Mesenchymal stem cell (in vitro differentiated cells and primary cell): ENCODE measurements around the gene PPP6R3. TPM values are rescaled to one million over a fixed set of nuclear protein-coding genes. Genes with fewer than 3 reads are reported as not detected.

Experiments
- DNase-seq: peaks from one replicate; pipeline ENCODE4 v3.0.0-alpha.2; 2013
- H2AFZ ChIP-seq: one replicate; pipeline ENCODE4 v1.6.1; 2013; ENCODE audit warnings: low read depth, mild to moderate bottlenecking, control low read depth, inconsistent platforms, low read length, moderate library complexity
- H2AK5ac ChIP-seq: 2 replicates; pipeline ENCODE4 v1.6.1; 2013; ENCODE audit warnings: low read length, moderate library complexity, mild to moderate bottlenecking, inconsistent platforms; ENCODE audit not compliant: severe bottlenecking
- H2BK120ac ChIP-seq: one replicate; pipeline ENCODE4 v1.6.1; 2013; ENCODE audit warnings: low read depth, mild to moderate bottlenecking, inconsistent platforms, low read length, moderate library complexity
- H2BK12ac ChIP-seq, 2 experiments: one replicate each; pipeline ENCODE4 v1.6.1; 2013; ENCODE audit warnings: inconsistent platforms in 2 of 2, low read length in 2 of 2, mild to moderate bottlenecking in 2 of 2, moderate library complexity in 2 of 2, control low read depth in 1 of 2
- H2BK15ac ChIP-seq: one replicate; pipeline ENCODE4 v1.6.1; 2013; ENCODE audit warnings: mild to moderate bottlenecking, low read depth, inconsistent platforms; ENCODE audit not compliant: poor library complexity, severe bottlenecking
- H2BK5ac ChIP-seq: 2 replicates; pipeline ENCODE4 v1.6.1; 2013; ENCODE audit warnings: low read depth, mild to moderate bottlenecking, low read length, control low read depth, inconsistent platforms; ENCODE audit not compliant: poor library complexity, severe bottlenecking
- H3K14ac ChIP-seq, 2 experiments: one replicate each; pipeline ENCODE4 v1.6.1; 2013; ENCODE audit warnings: inconsistent platforms in 2 of 2, low read length in 2 of 2, control low read depth in 1 of 2, mild to moderate bottlenecking in 1 of 2, moderate library complexity in 1 of 2
- H3K18ac ChIP-seq, 2 experiments: one replicate each; pipeline ENCODE4 v1.6.1; 2013; ENCODE audit warnings: inconsistent platforms in 2 of 2, low read length in 2 of 2, control low read depth in 1 of 2, low read depth in 1 of 2, mild to moderate bottlenecking in 1 of 2
- H3K23ac ChIP-seq, 2 experiments: one replicate each; pipeline ENCODE4 v1.6.1; 2013; ENCODE audit warnings: inconsistent platforms in 2 of 2, low read length in 2 of 2, mild to moderate bottlenecking in 2 of 2, moderate library complexity in 2 of 2, control low read depth in 1 of 2
- H3K27ac ChIP-seq: 2 replicates; pipeline ENCODE4 v1.5.1; 2013; ENCODE audit warnings: mild to moderate bottlenecking, moderate library complexity, low read length, control low read depth, inconsistent platforms; ENCODE audit not compliant: poor library complexity, severe bottlenecking
- H3K27me3 ChIP-seq, 2 experiments: 2 replicates each; pipeline versions ENCODE4 v1.6.1 to v1.7.0; 2013; ENCODE audit warnings: low read length in 2 of 2, mild to moderate bottlenecking in 2 of 2, moderate library complexity in 2 of 2, control low read depth in 1 of 2, inconsistent platforms in 1 of 2; ENCODE audit not compliant: control insufficient read depth in 1 of 2, insufficient read depth in 1 of 2
- H3K36me3 ChIP-seq, 2 experiments: 2 replicates each; pipeline versions ENCODE4 v1.6.1 to v1.7.0; 2013; ENCODE audit warnings: low read length in 2 of 2, control low read depth in 1 of 2, inconsistent platforms in 1 of 2, low read depth in 1 of 2, mild to moderate bottlenecking in 1 of 2; ENCODE audit not compliant: insufficient read depth in 2 of 2, control insufficient read depth in 1 of 2
- H3K4ac ChIP-seq, 2 experiments: one replicate each; pipeline ENCODE4 v1.6.1; 2013; ENCODE audit warnings: inconsistent platforms in 2 of 2, low read length in 2 of 2, mild to moderate bottlenecking in 2 of 2, moderate library complexity in 2 of 2, control low read depth in 1 of 2, low read depth in 1 of 2
- H3K4me1 ChIP-seq: 2 replicates; pipeline ENCODE4 v1.6.1; 2013; ENCODE audit warnings: low read depth, low read length, control low read depth; ENCODE audit not compliant: control insufficient read depth, insufficient read depth
- H3K4me2 ChIP-seq: 2 replicates; pipeline ENCODE4 v1.6.1; 2013; ENCODE audit warnings: low read length, mild to moderate bottlenecking, inconsistent platforms; ENCODE audit not compliant: poor library complexity, severe bottlenecking
- H3K4me3 ChIP-seq, 2 experiments: 2 replicates each; pipeline versions ENCODE4 v1.5.1 to v1.7.0; 2013; ENCODE audit warnings: low read length in 2 of 2, mild to moderate bottlenecking in 2 of 2, control low read depth in 1 of 2, low read depth in 1 of 2; ENCODE audit not compliant: insufficient read depth in 1 of 2
- H3K79me1 ChIP-seq: replicated peaks from 2 replicates; pipeline ENCODE4 v1.6.1; 2013; ENCODE audit warnings: mild to moderate bottlenecking, control low read depth, low read length, inconsistent platforms; ENCODE audit not compliant: poor library complexity, severe bottlenecking
- H3K9ac ChIP-seq: 2 replicates; pipeline ENCODE4 v1.7.0; 2013; ENCODE audit warnings: mild to moderate bottlenecking, low read length, moderate library complexity
- H3K9me3 ChIP-seq: 2 replicates; pipeline ENCODE4 v1.7.0; 2013; ENCODE audit warnings: mild to moderate bottlenecking, low read length; ENCODE audit not compliant: control insufficient read depth
- H4K8ac ChIP-seq: one replicate; pipeline ENCODE4 v1.6.1; 2013; ENCODE audit warnings: inconsistent platforms, mild to moderate bottlenecking, low read length, moderate library complexity
- H4K91ac ChIP-seq: one replicate; pipeline ENCODE4 v1.6.1; 2013; ENCODE audit warnings: mild to moderate bottlenecking, low read length, inconsistent platforms
- WGBS: methylation state at CpG from one replicate; pipeline ENCODE4 v1.1.7; 2013; ENCODE audit warnings: mixed read lengths; 5-methylcytosine and 5-hydroxymethylcytosine counted together
- small RNA-seq: library from polyadenylated mRNA; stranded (forward); fragments of <200 nt; extraction: miRNeasy Mini kit (QIAGEN cat#:217004); gene quantifications from one replicate; pipeline ENCODE3, GENCODE V24; 2013; ENCODE audit warnings: low read depth

PPP6R3 gene

GRCh38 chr11:68664141-68664540 is 203.6 kb downstream of the PPP6R3 start:
- H4K91ac ChIP-seq = no peak overlapping the region
- H2AFZ ChIP-seq = no peak overlapping the region
- H3K14ac ChIP-seq = no peak overlapping the region
- H4K8ac ChIP-seq = no peak overlapping the region
- H2BK120ac ChIP-seq = no peak overlapping the region
- no peak overlapping the region for H3K4me3 ChIP-seq
- no peak overlapping the region for H2BK5ac ChIP-seq
- no peak overlapping the region for H3K18ac ChIP-seq
- H3K9me3 ChIP-seq = peaks cover 12% of the 10 kb centered on the region
- peaks cover 0 to 4% of the 10 kb centered on the region in 2 experiments for H3K36me3 ChIP-seq
- H3K27ac ChIP-seq = no peak overlapping the region
- no peak overlapping the region for H3K4ac ChIP-seq
- H2BK12ac ChIP-seq = no peak overlapping the region
- H3K9ac ChIP-seq = no peak overlapping the region
- no peaks in the 10 kb centered on the region for H3K79me1 ChIP-seq
- H3K23ac ChIP-seq = no peak overlapping the region
- H3K4me1 ChIP-seq = peaks cover 4% of the 10 kb centered on the region
- H3K4me2 ChIP-seq = no peak overlapping the region
- 90% methylated on average over 8 of the region's 9 CpGs for WGBS
- peaks cover 66 to 85% of the 10 kb centered on the region in 2 experiments for H3K27me3 ChIP-seq
- peak overlapping the region; percentile 37 for H2BK15ac ChIP-seq
- no peak for DNase-seq
- no peak overlapping the region for H2AK5ac ChIP-seq

GRCh38 chr11:68664906-68665305 is 204.4 kb downstream of the PPP6R3 start:
- Histone ChIP-seq H3K4ac (no peak overlapping the region), H2BK5ac (no peak overlapping the region), H2BK120ac (no peak overlapping the region), H2AFZ (no peak overlapping the region), H2BK15ac (no peak overlapping the region), H3K4me3 (no peak overlapping the region), H3K9ac (no peak overlapping the region), H3K27ac (no peak overlapping the region), H3K23ac (no peak overlapping the region), H3K27me3 (peaks cover 74 to 88% of the 10 kb centered on the region in 2 experiments), H4K8ac (no peak overlapping the region), H3K36me3 (peaks cover 0 to 4% of the 10 kb centered on the region in 2 experiments), H3K9me3 (peaks cover 12% of the 10 kb centered on the region), H3K4me1 (no peaks in the 10 kb centered on the region), H2AK5ac (no peak overlapping the region), H3K4me2 (no peak overlapping the region), H4K91ac (no peak overlapping the region), H3K18ac (no peak overlapping the region), H3K79me1 (no peaks in the 10 kb centered on the region), H2BK12ac (no peak overlapping the region), H3K14ac (no peak overlapping the region)
- no peak for DNase-seq
- WGBS = 94% methylated on average over 7 of the region's 7 CpGs

Small RNAs within 50 kb of the gene (small RNA-seq; reads per million reads assigned to genes)
- gene NDUFA3P2 = not detected
